ENCODE measurements around the gene TRIM67. TPM values are rescaled to one million over a fixed set of nuclear protein-coding genes. Genes with fewer than 3 reads are reported as not detected.

Gene TRIM67
- total and polyA plus RNA-seq, 2 donors (not counting 1 experiment from before 2014, with no cell fraction given): not detected

DNA sequence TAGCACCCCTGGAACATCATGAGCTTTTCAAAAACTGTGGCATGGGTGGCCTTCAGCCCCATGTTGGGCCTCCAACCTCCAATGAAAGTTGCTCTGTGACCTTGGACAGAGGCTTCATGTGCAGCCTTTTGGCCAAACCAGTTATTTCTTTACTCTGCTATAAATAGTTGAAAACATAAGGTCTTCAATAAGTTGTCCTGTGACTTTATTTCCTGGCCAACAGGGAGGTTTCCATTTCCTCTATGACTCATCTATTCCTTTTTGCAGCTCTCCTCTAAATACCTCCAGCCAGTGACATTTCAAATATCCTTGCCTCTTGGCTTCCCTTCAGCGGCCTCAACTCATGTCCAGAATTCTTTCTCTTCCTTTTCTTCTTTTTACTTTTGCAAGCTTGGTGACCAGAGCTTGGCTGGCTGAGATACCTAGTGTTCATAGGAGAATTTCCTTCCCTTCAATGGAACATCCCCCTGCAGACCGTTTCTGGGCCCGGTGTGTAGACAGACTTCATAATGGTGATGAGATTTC, 22.7 kb upstream of the TRIM67 start:
- Histone ChIP-seq H3K27me3 (replicated peaks in 1 of 4; ENCODE audit: control extremely low read depth in 1 of 4, control insufficient read depth in 3 of 4, insufficient read depth in 4 of 4, low read length in 3 of 4) (peaks cover 0 to 12% (median 7%) of the 10 kb centered on the region in 4 experiments), H3K4me1 (ENCODE audit: control insufficient read depth in 2 of 2, insufficient read depth in 2 of 2, low read length in 2 of 2) (no peaks in the 10 kb centered on the region), H3K9me3 (ENCODE audit: control extremely low read depth in 1 of 3, control insufficient read depth in 2 of 3, insufficient read depth in 1 of 3, low read length in 2 of 3) (no peaks in the 10 kb centered on the region), H3K36me3 (replicated peaks in 1 of 2; ENCODE audit: control extremely low read depth in 1 of 2, control insufficient read depth in 1 of 2, extremely low read depth in 1 of 2, insufficient read depth in 2 of 2, low read length in 1 of 2) (no peaks in the 10 kb centered on the region), H3K4me2 (replicated peaks; ENCODE audit: low read depth, low read length, poor library complexity, severe bottlenecking) (no peak overlapping the region), H3K9ac (ENCODE audit: low read length) (no peak overlapping the region), H3K27ac (ENCODE audit: low read length in 2 of 2) (no peak overlapping the region), H3K4me3 (ENCODE audit: control extremely low read depth in 1 of 5, extremely low read depth in 1 of 5, insufficient read depth in 1 of 5, low read depth in 2 of 5, low read length in 4 of 5) (no peak overlapping the region), H4K20me1 (ENCODE audit: control insufficient read depth, insufficient read depth, low read length, poor library complexity, severe bottlenecking) (no peaks in the 10 kb centered on the region), H3K79me2 (ENCODE audit: control insufficient read depth, insufficient read depth, low read length) (no peaks in the 10 kb centered on the region), H2AFZ (ENCODE audit: insufficient read depth, low read depth, low read length, poor library complexity, severe bottlenecking) (no peak overlapping the region)
- ChIA-PET CTCF (no interaction called here), POLR2A (no interaction called here)
- WGBS (ENCODE audit: insufficient coverage): no CpG with 5 or more reads among the region's 3 CpGs
- Mint-ChIP-seq H3K27ac (no peak overlapping the region), H3K9me3 (ENCODE audit: insufficient read depth) (no peaks in the 10 kb centered on the region), H3K27me3 (peaks cover 39% of the 10 kb centered on the region), H3K4me3 (no peak overlapping the region), H3K4me1 (no peaks in the 10 kb centered on the region)
- TF ChIP-seq EZH2 (IDR thresholded peaks at IDR 0.05; ENCODE audit: borderline replicate concordance, insufficient read depth, low read depth, low read length, poor library complexity, severe bottlenecking) (no peak), CTCF (IDR thresholded peaks at IDR 0.05) (no peak)
- DNase-seq (no peak), ATAC-seq (ENCODE audit: low read depth) (no peak)
- intact Hi-C loops (cut with micrococcal nuclease): no loop called here

- Histone ChIP-seq H2AFZ (ENCODE audit: insufficient read depth, low read depth, low read length, poor library complexity, severe bottlenecking) (no peak overlapping the region), H4K20me1 (ENCODE audit: control insufficient read depth, insufficient read depth, low read length, poor library complexity, severe bottlenecking) (no peaks in the 10 kb centered on the region), H3K27me3 (replicated peaks in 1 of 4; ENCODE audit: control extremely low read depth in 1 of 4, control insufficient read depth in 3 of 4, insufficient read depth in 4 of 4, low read length in 3 of 4) (peaks cover 0 to 12% (median 8%) of the 10 kb centered on the region in 4 experiments), H3K9ac (ENCODE audit: low read length) (no peak overlapping the region), H3K79me2 (ENCODE audit: control insufficient read depth, insufficient read depth, low read length) (no peaks in the 10 kb centered on the region), H3K4me1 (ENCODE audit: control insufficient read depth in 2 of 2, insufficient read depth in 2 of 2, low read length in 2 of 2) (no peaks in the 10 kb centered on the region), H3K36me3 (replicated peaks in 1 of 2; ENCODE audit: control extremely low read depth in 1 of 2, control insufficient read depth in 1 of 2, extremely low read depth in 1 of 2, insufficient read depth in 2 of 2, low read length in 1 of 2) (no peaks in the 10 kb centered on the region), H3K27ac (ENCODE audit: low read length in 2 of 2) (no peak overlapping the region), H3K4me3 (ENCODE audit: control extremely low read depth in 1 of 5, extremely low read depth in 1 of 5, insufficient read depth in 1 of 5, low read depth in 2 of 5, low read length in 4 of 5) (no peak overlapping the region), H3K4me2 (replicated peaks; ENCODE audit: low read depth, low read length, poor library complexity, severe bottlenecking) (no peak overlapping the region), H3K9me3 (ENCODE audit: control extremely low read depth in 1 of 3, control insufficient read depth in 2 of 3, insufficient read depth in 1 of 3, low read length in 2 of 3) (no peaks in the 10 kb centered on the region)
- Mint-ChIP-seq H3K27ac (no peak overlapping the region), H3K27me3 (peaks cover 39% of the 10 kb centered on the region), H3K4me3 (no peak overlapping the region), H3K9me3 (ENCODE audit: insufficient read depth) (no peaks in the 10 kb centered on the region), H3K4me1 (no peaks in the 10 kb centered on the region)
- CTCF ChIA-PET: no interaction called here
- 83% methylated on average over 8 of the region's 8 CpGs for WGBS (ENCODE audit: insufficient coverage)
- TF ChIP-seq CTCF (IDR thresholded peaks at IDR 0.05) (no peak), EZH2 (IDR thresholded peaks at IDR 0.05; ENCODE audit: borderline replicate concordance, insufficient read depth, low read depth, low read length, poor library complexity, severe bottlenecking) (no peak)
- intact Hi-C loops (cut with micrococcal nuclease): no loop called here
- no peak for DNase-seq
- ATAC-seq (ENCODE audit: low read depth): no peak
- POLR2A ChIA-PET: no interaction called here
Observed at GRCh38 chr1:231139659-231140654, 21.9 kb upstream of the TRIM67 start.
